Neural cell (in vitro differentiated cells): ENCODE data around the gene NALCN.

ENCODE experiments used
- EZH2 ChIP-seq: fragments of 200-600, 300-800 bp; shearing (Covaris generic), sonication (generic); IDR thresholded peaks from 2 replicates; pipeline ENCODE4 v1.6.1; 2014; ENCODE audit warnings: antibody characterized with exemption, low read length, borderline replicate concordance, mild to moderate bottlenecking; ENCODE audit not compliant: insufficient read depth, poor library complexity, severe bottlenecking
- POLR2AphosphoS5 ChIP-seq: IDR thresholded peaks from 2 replicates; pipeline ENCODE4 v1.6.1; 2012
- RAD21 ChIP-seq: fragments of 450-650 bp; conservative IDR thresholded peaks from 2 replicates; pipeline ENCODE4 v1.6.1; 2014; ENCODE audit warnings: antibody characterized with exemption, mild to moderate bottlenecking, moderate library complexity
- TAF1 ChIP-seq: IDR thresholded peaks from 2 replicates; pipeline ENCODE4 v1.6.1; 2012; ENCODE audit warnings: low read depth
- TF ChIP-seq, protein P1 (sequence below): fragments of 450-650 bp; IDR thresholded peaks from 2 replicates; pipeline ENCODE4 v1.5.1; 2014; ENCODE audit warnings: antibody characterized with exemption, mild to moderate bottlenecking, moderate library complexity; ENCODE audit not compliant: poor library complexity, severe bottlenecking

DNA sequence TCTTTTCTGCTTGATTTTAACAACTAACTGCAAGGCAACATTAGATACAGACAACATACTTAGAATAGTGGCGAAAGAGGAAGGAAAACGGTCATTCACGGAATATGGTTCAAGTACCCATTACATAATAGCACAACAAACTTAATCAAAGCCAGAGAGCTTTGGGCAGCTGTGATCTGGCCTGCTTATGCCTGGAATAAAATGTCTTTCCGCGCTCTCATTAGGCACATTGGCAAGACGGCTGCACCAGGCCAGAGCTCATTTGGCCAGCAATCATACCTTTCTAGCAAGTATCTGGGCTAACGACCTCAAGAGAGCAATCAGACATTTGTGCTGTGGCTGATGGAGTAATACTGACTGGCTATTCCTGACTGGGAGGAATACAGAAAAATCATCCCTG is 112.8 kb downstream of the NALCN start:
- TF ChIP-seq EZH2 = no peak
- TF ChIP-seq, protein P1, sequence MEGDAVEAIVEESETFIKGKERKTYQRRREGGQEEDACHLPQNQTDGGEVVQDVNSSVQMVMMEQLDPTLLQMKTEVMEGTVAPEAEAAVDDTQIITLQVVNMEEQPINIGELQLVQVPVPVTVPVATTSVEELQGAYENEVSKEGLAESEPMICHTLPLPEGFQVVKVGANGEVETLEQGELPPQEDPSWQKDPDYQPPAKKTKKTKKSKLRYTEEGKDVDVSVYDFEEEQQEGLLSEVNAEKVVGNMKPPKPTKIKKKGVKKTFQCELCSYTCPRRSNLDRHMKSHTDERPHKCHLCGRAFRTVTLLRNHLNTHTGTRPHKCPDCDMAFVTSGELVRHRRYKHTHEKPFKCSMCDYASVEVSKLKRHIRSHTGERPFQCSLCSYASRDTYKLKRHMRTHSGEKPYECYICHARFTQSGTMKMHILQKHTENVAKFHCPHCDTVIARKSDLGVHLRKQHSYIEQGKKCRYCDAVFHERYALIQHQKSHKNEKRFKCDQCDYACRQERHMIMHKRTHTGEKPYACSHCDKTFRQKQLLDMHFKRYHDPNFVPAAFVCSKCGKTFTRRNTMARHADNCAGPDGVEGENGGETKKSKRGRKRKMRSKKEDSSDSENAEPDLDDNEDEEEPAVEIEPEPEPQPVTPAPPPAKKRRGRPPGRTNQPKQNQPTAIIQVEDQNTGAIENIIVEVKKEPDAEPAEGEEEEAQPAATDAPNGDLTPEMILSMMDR = no peak
- no peak for TF ChIP-seq POLR2AphosphoS5
- TF ChIP-seq TAF1 = no peak
- TF ChIP-seq RAD21 = no peak
